PC-3 (cell line): ENCODE data around the gene BAG5. TPM values are rescaled to one million over a fixed set of nuclear protein-coding genes. Genes with fewer than 3 reads are reported as not detected.

Experiments
- ATAC-seq: fragments of 200-7000 bp; cut with Tn5 transposase; 2 replicates; pipeline ENCODE4 v1.9.1; 2020; ENCODE audit warnings: mild to moderate bottlenecking, moderate library complexity
- BruUV-seq: library from RNA; stranded (reverse); fragments of 400-500 nt; replicated peaks from 2 replicates; lab custom pipeline; 2021; lab: Mats Ljungman, UMichigan
- CTCF ChIA-PET: fragments of 300-600 bp; sonication (Branson Sonifier 250); formaldehyde crosslinking; loops from one replicate; lab custom pipeline; 2022; ENCODE audit warnings: antibody characterized with exemption; lab: Charles Lee
- POLR2A ChIA-PET: fragments of 300-600 bp; sonication (Branson Sonifier 250); formaldehyde crosslinking; loops from one replicate; lab custom pipeline; 2022; ENCODE audit warnings: antibody characterized with exemption; ENCODE audit not compliant: unreplicated experiment; lab: Charles Lee
- DNase-seq: peaks from one replicate; pipeline ENCODE4 v3.0.0-alpha.2; 2015
- H2AFZ ChIP-seq: fragments of 300-600 bp; sonication (generic); 2 replicates; pipeline ENCODE4 v1.6.0; 2016; ENCODE audit warnings: antibody characterized with exemption, low read length
- H3F3A ChIP-seq: fragments of 300-600 bp; sonication (generic); one replicate; pipeline ENCODE4 v1.6.0; 2017; ENCODE audit warnings: antibody characterized with exemption, low read length, control low read depth, mild to moderate bottlenecking; ENCODE audit not compliant: unreplicated experiment
- H3K27ac ChIP-seq: fragments of 300-600 bp; sonication (generic); 2 replicates; pipeline ENCODE4 v1.5.1; 2016; ENCODE audit warnings: mild to moderate bottlenecking, low read length
- H3K27me3 ChIP-seq: fragments of 300-600 bp; sonication (generic); 2 replicates; pipeline ENCODE4 v1.6.1; 2016; ENCODE audit warnings: low read length, mixed read lengths
- H3K36me3 ChIP-seq: fragments of 300-600 bp; sonication (generic); 2 replicates; pipeline ENCODE4 v1.6.1; 2016; ENCODE audit warnings: low read depth, mixed run types, low read length, mixed read lengths
- H3K4me1 ChIP-seq: fragments of 300-600 bp; sonication (generic); 2 replicates; pipeline ENCODE4 v1.5.1; 2016; ENCODE audit warnings: low read length; ENCODE audit not compliant: insufficient read depth
- H3K4me2 ChIP-seq: fragments of 300-600 bp; sonication (generic); 2 replicates; pipeline ENCODE4 v1.6.0; 2016; ENCODE audit warnings: low read length
- H3K4me3 ChIP-seq: fragments of 300-600 bp; sonication (generic); 2 replicates; pipeline ENCODE4 v1.5.1; 2016; ENCODE audit warnings: mild to moderate bottlenecking, low read length, mixed read lengths
- H3K79me2 ChIP-seq: fragments of 300-600 bp; sonication (generic); 2 replicates; pipeline ENCODE4 v1.6.1; 2017; ENCODE audit warnings: low read length, mixed read lengths
- H3K9ac ChIP-seq: fragments of 300-600 bp; sonication (generic); 2 replicates; pipeline ENCODE4 v1.6.0; 2016; ENCODE audit warnings: mild to moderate bottlenecking, low read length
- H3K9me2 ChIP-seq: fragments of 300-600 bp; sonication (generic); replicated peaks from 2 replicates; pipeline ENCODE4 v1.6.1; 2016; ENCODE audit warnings: mixed run types, low read length, mixed read lengths
- H3K9me3 ChIP-seq: fragments of 300-600 bp; sonication (generic); 2 replicates; pipeline ENCODE4 v1.6.1; 2016; ENCODE audit warnings: low read length, mixed read lengths
- H4K20me1 ChIP-seq: fragments of 300-600 bp; sonication (generic); 2 replicates; pipeline ENCODE4 v1.6.1; 2016; ENCODE audit warnings: low read length, mixed read lengths
- CTCF ChIP-seq: fragments of 300-600 bp; sonication (generic); conservative IDR thresholded peaks from 2 replicates; pipeline ENCODE4 v1.5.1; 2017; ENCODE audit warnings: antibody characterized with exemption, low read depth, mild to moderate bottlenecking, low read length
- EZH2 ChIP-seq: fragments of 300-600 bp; sonication (generic); IDR thresholded peaks from one replicate; pipeline ENCODE4 v1.6.1; 2017; ENCODE audit warnings: antibody characterized with exemption, mild to moderate bottlenecking, low read length; ENCODE audit not compliant: unreplicated experiment
- EZH2phosphoT487 ChIP-seq: fragments of 300-600 bp; sonication (generic); IDR thresholded peaks from 2 replicates; pipeline ENCODE4 v1.6.1; 2018; ENCODE audit warnings: mild to moderate bottlenecking, antibody characterized with exemption, low read length, borderline replicate concordance
- intact Hi-C: fragments of 100-400 bp; cut with micrococcal nuclease; formaldehyde crosslinking; loops from 2 replicates; pipeline ENCODE4 v1.9.0; 2023
- total RNA-seq: library from RNA; depleted of rRNA; stranded (reverse); fragments of >200 nt; gene quantifications from 2 replicates; pipeline ENCODE4 v1.2.3, GENCODE V29; 2014

The BAG5 gene
- total RNA-seq, 1 experiment from 2014 or later: 33.0 TPM

DNA sequence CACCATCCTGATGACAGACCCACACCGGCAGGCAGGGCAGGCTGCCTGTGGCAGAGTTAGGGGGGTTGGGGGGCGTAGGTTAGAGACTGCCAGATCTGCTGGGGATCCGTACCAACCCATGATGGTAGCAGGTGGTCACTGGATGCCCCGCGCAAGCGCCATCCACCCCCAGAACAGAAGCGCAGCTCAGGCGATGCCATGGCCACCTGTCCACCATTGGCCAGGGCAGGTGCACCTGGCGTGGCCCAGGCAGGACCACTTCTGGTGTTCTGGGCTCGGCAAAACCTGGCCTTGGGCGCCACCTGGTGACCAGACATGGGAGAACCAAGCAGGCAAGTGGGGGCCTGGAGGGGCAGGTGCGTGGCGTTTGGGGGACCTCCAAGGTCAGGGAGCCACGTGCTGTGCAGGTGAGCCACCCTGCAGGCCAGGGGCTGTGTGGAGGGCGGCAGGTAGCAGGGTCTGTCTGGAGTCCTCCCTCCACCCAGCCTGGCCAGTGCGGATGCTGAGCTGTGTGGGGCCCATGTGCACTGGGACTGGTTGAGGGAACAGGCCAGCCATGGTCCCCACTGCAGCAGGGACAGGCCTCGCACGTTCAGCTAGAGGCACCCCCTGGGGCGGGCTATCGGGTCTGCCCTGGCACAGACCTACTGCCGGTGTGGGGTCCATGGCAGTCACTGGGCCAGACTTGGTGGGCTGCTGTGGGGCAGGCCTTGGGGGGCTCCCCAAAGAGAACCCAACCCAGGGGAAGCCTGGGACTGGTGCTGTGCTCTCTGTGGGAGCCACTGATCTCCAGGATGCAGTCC, 15.6 kb downstream of the BAG5 start:
- H3K4me1 ChIP-seq: peaks cover 19% of the 10 kb centered on the region
- no peaks in the 10 kb centered on the region for H3K36me3 ChIP-seq
- no peaks in the 10 kb centered on the region for H3K9me2 ChIP-seq
- H3K9ac ChIP-seq: no peak overlapping the region
- H3K4me3 ChIP-seq: no peak overlapping the region
- no peaks in the 10 kb centered on the region for H3K27me3 ChIP-seq
- H2AFZ ChIP-seq: no peak overlapping the region
- DNase-seq: peak; percentile 76
- H3K79me2 ChIP-seq: no peaks in the 10 kb centered on the region
- intact Hi-C loops: loop anchor here (1.0 kb wide), 1 partner anchor 26 kb away; no protein-coding TSS in a partner anchor
- no peaks in the 10 kb centered on the region for H3K9me3 ChIP-seq
- ChIA-PET POLR2A (interaction anchor here (0.5 kb wide), 1 partner anchor 17 kb away, joined by 44 read pairs; no protein-coding TSS in a partner anchor), CTCF (interaction anchor here (0.6 to 1.0 kb wide), 3 partner anchors 11 to 29 kb away, joined by 3 to 8 read pairs (median 5); no protein-coding TSS in a partner anchor)
- no TSS peak for BruUV-seq
- H3F3A ChIP-seq: no peaks in the 10 kb centered on the region
- ATAC-seq: peak; percentile 75
- no peak overlapping the region for H3K27ac ChIP-seq
- H4K20me1 ChIP-seq: no peaks in the 10 kb centered on the region
- TF ChIP-seq CTCF: peak; percentile 96
- TF ChIP-seq EZH2: no peak
- H3K4me2 ChIP-seq: no peak overlapping the region

DNA sequence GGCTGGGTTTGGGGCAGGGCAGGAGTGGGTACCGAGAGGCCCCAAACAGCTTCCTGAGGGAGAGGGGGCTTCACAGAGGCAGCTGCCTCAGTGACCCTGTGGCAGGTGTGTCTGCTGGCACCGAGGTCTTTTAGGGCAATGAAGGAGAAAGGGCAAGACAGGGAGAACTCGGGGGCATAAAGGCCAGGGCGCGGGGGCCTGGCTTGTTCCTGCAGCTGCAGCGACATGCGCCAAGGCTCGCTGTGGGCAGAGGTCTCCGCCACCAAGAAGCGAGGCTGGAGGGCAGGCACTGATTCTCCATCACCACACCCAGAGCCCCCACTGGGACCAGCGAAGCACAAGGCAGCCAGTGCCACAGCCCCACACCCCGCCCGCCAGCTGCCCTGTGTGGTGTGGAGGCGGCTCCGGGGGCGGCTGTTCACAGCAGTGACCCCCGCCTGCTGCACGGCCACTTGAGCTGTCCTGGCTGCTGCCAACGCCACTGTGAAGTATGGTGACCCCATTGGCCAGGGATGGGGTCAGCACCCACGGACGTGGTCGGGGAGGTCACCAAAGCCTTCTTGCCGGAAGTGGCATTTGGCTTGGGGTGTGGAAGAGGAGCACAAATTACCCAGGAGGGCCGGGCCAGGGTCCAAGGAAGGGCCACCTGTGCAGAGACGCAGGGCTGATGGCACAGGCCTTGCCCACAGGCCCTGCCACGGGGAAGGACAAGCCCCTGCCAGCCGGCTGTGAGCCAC, 16.4 kb downstream of the BAG5 start:
- no peak overlapping the region for H3K9ac ChIP-seq
- no peaks in the 10 kb centered on the region for H3F3A ChIP-seq
- BruUV-seq: no TSS peak
- H3K4me2 ChIP-seq: no peak overlapping the region
- H3K79me2 ChIP-seq: no peaks in the 10 kb centered on the region
- intact Hi-C loops: loop anchor here (1.0 kb wide), 1 partner anchor 25 kb away; no protein-coding TSS in a partner anchor
- POLR2A ChIA-PET: no interaction called here
- no peak overlapping the region for H3K4me3 ChIP-seq
- CTCF ChIA-PET: no interaction called here
- no peaks in the 10 kb centered on the region for H3K9me2 ChIP-seq
- no peaks in the 10 kb centered on the region for H3K9me3 ChIP-seq
- H3K27me3 ChIP-seq: no peaks in the 10 kb centered on the region
- no peak for DNase-seq
- no peak for ATAC-seq
- H3K27ac ChIP-seq: no peak overlapping the region
- peaks cover 23% of the 10 kb centered on the region for H3K4me1 ChIP-seq
- no peak for TF ChIP-seq CTCF
- TF ChIP-seq EZH2phosphoT487: no peak
- no peak for TF ChIP-seq EZH2
- H4K20me1 ChIP-seq: no peaks in the 10 kb centered on the region
- H3K36me3 ChIP-seq: no peaks in the 10 kb centered on the region
- no peak overlapping the region for H2AFZ ChIP-seq
